ENCODE results near the gene STARD10. TPM values are rescaled to one million over a fixed set of nuclear protein-coding genes. Genes with fewer than 3 reads are reported as not detected.

Gene STARD10
- total and polyA plus RNA-seq, 9 of the 15 experiments (the other 6 are each of a cell fraction or from before 2014, with no cell fraction given), result 0.15 to 52.9 (median 32.3) TPM

DNA sequence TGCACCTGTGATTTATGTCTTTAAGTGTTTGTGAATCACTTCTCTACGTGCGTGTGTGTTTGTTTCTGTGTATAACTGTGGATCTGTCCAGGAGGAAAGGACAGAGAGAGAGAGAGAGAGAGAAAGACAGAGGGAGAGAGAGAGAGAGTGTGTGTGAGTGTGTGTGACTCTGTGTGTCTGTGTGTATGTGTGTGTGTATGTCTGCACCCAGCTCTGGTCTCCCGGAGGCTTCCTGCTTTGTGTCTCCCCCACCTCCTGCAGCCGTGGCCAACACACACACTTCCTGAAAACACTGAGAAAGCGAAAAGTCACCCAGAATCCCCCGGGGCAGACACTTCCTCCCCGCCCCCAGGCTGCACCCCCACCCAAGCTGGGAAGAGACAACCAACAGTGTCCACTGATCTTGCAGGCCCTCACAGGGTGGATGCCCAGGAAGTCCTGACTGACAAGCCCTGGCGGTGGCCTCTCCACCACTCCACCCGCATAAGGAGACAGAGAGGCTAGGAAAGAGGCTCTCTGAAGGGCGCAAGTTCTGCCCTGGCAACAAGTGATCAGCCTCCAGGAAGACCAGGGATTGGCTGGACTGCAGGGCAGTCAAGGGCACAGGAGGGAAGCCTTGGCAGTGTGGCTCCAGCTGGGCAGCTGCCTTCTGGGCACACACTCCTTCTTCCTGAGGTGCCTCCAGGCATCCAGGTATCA, 71.6 kb downstream of the STARD10 start (continued):
- TF ChIP-seq, protein P1, sequence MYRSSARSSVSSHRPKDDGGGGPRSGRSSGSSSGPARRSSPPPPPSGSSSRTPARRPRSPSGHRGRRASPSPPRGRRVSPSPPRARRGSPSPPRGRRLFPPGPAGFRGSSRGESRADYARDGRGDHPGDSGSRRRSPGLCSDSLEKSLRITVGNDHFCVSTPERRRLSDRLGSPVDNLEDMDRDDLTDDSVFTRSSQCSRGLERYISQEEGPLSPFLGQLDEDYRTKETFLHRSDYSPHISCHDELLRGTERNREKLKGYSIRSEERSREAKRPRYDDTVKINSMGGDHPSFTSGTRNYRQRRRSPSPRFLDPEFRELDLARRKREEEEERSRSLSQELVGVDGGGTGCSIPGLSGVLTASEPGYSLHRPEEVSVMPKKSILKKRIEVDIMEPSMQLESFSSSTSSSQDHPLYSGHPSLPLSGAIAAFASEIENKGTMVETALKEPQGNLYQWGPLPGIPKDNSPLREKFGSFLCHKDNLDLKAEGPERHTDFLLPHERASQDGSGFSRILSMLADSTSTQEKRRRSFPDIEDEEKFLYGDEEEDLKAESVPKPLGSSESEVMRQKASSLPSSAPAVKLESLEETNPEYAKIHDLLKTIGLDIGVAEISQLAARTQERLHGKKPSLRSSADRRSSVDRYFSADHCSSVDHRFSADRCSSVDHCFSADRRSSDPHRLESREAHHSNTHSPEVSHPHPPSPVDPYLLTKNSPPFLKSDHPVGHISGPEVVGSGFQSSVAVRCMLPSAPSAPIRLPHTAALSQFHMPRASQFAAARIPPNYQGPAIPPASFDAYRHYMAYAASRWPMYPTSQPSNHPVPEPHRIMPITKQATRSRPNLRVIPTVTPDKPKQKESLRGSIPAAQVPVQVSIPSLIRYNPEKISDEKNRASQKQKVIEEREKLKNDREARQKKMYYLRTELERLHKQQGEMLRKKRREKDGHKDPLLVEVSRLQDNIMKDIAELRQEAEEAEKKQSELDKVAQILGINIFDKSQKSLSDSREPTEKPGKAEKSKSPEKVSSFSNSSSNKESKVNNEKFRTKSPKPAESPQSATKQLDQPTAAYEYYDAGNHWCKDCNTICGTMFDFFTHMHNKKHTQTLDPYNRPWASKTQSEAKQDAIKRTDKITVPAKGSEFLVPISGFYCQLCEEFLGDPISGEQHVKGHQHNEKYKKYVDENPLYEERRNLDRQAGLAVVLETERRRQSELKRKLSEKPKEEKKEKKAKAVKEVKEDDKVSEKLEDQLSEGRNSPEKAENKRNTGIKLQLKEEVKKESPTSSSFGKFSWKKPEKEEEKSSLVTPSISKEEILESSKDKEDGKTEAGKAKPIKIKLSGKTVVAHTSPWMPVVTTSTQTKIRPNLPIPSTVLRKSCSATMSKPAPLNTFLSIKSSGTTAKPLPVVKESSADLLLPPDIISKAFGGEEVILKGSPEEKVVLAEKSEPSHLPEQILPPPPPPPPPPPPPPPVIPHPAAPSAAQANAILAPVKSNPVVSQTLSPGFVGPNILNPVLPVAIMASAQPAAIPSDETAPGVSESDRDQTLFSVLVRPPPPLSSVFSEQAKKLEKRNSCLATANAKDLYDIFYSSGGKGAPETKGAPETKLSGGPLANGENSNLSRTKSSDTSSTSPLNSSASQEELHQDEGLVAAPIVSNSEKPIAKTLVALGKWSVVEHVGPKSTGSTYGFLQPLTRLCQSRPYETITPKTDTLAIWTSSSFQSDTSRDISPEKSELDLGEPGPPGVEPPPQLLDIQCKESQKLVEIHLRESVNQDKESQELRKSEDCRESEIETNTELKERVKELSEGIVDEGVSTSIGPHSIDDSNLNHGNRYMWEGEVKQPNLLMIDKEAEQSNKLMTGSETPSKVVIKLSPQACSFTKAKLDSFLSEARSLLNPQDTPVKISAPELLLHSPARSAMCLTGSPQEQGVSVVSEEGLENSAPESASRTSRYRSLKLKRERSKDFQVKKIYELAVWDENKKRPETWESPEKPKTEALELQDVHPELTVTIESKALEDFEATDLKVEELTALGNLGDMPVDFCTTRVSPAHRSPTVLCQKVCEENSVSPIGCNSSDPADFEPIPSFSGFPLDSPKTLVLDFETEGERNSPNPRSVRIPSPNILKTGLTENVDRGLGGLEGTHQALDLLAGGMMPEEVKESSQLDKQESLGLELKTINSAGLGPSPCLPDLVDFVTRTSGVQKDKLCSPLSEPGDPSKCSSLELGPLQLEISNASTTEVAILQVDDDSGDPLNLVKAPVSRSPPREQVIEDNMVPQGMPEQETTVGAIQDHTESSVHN (IDR thresholded peaks at IDR 0.05; ENCODE audit: borderline replicate concordance in 1 of 2, low read depth in 1 of 2), result 0 out of 4 replicates have a peak, but pooled peaks of 1 of the 2 experiments have one; percentile 28
- TF ChIP-seq PHF20 (IDR thresholded peaks at IDR 0.05; ENCODE audit: partially characterized antibody) (peak; percentile 81), RUNX1 (IDR thresholded peaks at IDR 0.05; ENCODE audit: low read depth) (0 out of 2 replicates have a peak, but pooled peaks have one; percentile 63), GABPB1 (CRISPR knock-in tag; IDR thresholded peaks at IDR 0.05) (peak; percentile 15; the same call in 1 of the 2 replicates), MYC (IDR thresholded peaks at IDR 0.05; ENCODE audit: low read depth, low read length) (peak; percentile 32; the same call in 1 of the 2 replicates), MYC (CRISPR knock-in tag; IDR thresholded peaks at IDR 0.05; ENCODE audit: borderline replicate concordance, low read depth) (no peak), PHF8 (IDR thresholded peaks at IDR 0.05; ENCODE audit: borderline replicate concordance, low read length) (peak; percentile 59; the same call in 1 of the 2 replicates), PKNOX1 (IDR thresholded peaks at IDR 0.05) (peak; percentile 72), ZNF143 (CRISPR knock-in tag; IDR thresholded peaks at IDR 0.05) (peak; percentile 67; the same call in 1 of the 2 replicates), DDX20 (tag; IDR thresholded peaks at IDR 0.05; ENCODE audit: low read depth) (no peak), POLR2AphosphoS5 (IDR thresholded peaks at IDR 0.05; ENCODE audit: control insufficient read depth, insufficient read depth, low read depth, low read length) (peak; percentile 49; the same call in 1 of the 2 replicates), POLR2A (conservative IDR thresholded peaks at IDR 0.05) (peak; percentile 68)
- TF ChIP-seq, protein P2, sequence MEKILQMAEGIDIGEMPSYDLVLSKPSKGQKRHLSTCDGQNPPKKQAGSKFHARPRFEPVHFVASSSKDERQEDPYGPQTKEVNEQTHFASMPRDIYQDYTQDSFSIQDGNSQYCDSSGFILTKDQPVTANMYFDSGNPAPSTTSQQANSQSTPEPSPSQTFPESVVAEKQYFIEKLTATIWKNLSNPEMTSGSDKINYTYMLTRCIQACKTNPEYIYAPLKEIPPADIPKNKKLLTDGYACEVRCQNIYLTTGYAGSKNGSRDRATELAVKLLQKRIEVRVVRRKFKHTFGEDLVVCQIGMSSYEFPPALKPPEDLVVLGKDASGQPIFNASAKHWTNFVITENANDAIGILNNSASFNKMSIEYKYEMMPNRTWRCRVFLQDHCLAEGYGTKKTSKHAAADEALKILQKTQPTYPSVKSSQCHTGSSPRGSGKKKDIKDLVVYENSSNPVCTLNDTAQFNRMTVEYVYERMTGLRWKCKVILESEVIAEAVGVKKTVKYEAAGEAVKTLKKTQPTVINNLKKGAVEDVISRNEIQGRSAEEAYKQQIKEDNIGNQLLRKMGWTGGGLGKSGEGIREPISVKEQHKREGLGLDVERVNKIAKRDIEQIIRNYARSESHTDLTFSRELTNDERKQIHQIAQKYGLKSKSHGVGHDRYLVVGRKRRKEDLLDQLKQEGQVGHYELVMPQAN (IDR thresholded peaks at IDR 0.05; ENCODE audit: borderline replicate concordance), result peak; percentile 66; the same call in 1 of the 2 replicates
- TF ChIP-seq, protein P3, sequence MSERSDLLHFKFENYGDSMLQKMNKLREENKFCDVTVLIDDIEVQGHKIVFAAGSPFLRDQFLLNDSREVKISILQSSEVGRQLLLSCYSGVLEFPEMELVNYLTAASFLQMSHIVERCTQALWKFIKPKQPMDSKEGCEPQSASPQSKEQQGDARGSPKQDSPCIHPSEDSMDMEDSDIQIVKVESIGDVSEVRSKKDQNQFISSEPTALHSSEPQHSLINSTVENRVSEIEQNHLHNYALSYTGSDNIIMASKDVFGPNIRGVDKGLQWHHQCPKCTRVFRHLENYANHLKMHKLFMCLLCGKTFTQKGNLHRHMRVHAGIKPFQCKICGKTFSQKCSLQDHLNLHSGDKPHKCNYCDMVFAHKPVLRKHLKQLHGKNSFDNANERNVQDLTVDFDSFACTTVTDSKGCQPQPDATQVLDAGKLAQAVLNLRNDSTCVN (CRISPR knock-in tag; IDR thresholded peaks at IDR 0.05), result 0 out of 2 replicates have a peak, but pooled peaks have one; percentile 37

Data from K562 (cell line).